Stimulated activated CD4-positive, alpha-beta T cell treated with anti-CD3 and anti-CD28 coated beads, Interleukin-12 subunit alpha, Interleukin-12 subunit beta, amount 100 ng/mL, for 4 hours (primary cell): ENCODE measurements around the gene ADK.
"Not testable (repeated sequence)": the region's sequence is repeated elsewhere in the genome, so short reads cannot be mapped to it uniquely, and the experiment has no call there.

Experiments used
- DNase-seq: peaks from one replicate; pipeline ENCODE4 v3.0.0-alpha.2; 2020

The ADK gene

DNA sequence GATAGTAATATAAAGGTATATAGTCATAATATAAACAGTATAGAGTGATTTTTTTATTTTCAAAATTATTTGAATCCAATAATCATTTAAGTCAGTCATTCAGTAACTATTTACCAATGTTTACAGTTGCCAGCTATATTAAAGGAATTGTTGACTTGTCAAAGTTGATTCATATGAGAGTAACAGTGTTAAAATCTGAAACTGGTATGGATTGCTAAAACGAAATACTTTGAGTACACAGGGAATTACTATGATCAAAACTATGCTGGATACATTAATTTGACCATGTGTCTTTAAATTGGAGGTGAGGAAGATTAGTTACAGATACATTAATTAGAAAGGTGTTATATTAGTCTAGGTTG lies 282.6 kb downstream of the ADK start:
- DNase-seq = no peak

DNA sequence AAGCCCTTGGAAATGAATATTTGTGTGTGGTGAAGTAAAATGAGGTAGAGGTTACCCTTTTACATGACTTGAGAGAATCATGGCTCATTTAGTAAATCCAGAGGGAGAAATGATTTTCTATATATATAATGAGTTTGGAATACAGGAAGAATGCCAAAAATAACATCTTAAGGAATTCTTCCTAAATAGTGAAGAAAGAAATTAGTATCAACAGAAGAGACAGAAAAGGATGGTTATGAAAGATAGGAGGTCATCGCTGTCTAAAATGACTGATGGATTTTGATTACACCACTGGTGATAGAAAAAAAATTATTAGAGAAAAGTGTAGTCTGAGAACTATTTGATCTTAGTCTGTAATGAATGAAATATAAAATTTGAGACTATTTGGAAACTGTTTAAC lies 283.0 kb downstream of the ADK start:
- DNase-seq = no peak

GRCh38 chr10:74434547-74434946 lies 283.5 kb downstream of the ADK start:
- DNase-seq = no peak

GRCh38 chr10:74436523-74437170 lies 285.6 kb downstream of the ADK start:
- DNase-seq = no peak

DNA sequence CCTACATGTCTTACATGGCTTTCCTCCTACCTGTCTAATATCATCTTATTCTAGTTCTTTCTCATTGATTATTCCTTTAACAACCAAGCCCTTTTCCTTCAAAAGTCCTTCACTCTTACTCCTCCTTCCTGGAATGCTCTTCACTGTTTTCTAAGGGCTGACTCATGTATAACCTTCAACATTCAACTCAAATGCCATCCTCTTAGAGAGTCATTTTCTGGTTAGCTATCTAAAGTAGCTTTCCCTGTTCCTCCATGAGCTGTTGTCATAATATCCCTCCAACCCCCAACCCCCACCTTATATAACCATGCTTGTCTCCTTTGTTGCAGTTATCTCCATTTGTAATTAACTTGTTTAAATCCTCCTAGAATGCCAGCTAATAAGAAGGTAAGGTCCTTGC lies 286.8 kb downstream of the ADK start:
- DNase-seq = no peak

DNA sequence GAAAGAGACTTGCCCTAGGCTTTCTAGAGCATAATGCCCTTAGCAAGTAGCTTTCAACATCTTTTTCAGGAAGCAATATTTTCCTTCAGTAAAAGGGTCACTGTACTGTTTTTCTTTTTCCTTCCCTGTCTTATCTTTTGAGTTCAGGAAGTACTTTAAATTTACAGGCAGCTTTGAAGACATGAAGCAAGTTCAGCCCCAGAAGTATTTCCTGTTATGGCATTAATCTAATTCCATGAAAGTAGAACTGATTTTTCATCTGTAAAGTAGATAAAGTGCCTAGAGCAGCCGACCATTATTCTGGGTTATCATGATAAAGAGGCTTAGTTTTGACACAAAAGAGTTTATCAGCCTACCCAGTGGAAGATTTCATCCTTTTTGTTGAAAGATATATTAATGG lies 288.2 kb downstream of the ADK start:
- no peak for DNase-seq

- no peak for DNase-seq
Observed at GRCh38 chr10:74445493-74445892, 294.5 kb downstream of the ADK start.

DNA sequence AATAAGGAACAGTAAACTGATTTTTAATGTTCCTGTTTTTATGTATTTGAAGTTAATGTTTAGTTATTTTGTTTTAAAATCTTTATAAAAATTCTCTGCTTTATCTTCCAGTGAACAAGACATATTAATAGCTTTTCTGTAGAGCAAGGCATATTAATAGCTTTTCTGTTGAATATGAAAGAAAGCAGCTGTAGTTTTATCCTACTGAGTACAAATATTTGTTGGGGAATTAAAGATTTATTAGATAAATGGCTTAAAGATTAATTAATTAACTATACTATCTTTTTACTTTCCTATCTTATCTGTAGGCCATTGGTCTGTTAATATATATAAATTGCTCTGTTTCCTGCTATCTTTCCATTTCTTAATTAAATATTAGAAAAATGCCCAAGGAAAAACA lies 299.6 kb downstream of the ADK start:
- DNase-seq = no peak

DNA sequence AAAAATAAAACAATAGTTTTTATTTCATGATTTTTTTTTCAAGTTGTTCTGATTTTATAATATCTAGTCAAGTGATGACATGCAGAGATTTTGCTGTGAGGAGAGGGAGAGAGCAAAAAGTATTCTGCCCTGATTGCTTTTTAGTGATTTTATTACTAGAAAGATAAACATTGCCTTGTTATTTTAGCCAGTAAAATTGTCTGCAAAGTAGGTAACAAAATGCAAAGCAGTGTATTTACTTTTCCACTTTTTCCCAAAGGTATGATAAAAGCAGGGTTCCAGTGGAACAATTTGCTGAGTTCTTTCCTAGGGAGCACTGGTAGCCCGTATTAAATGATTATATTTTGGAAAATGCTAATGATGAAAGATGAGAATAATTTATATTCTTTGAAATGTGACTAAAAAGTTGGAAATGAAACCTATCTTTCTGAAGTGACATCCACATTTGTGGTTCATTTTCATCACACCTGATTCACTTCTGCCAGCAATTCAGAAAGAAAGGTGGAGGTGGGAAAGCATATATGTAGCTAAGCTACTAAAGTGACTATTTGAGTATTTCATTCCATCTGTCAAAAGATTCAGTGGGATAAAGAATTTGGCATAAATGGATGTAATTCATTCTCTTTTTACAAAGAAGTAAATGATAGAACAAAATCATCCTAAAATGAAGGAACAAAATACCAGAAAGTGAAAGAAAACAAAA lies 300.3 kb downstream of the ADK start:
- DNase-seq = no peak

- no peak for DNase-seq
Observed at GRCh38 chr10:74453169-74453568, 302.1 kb downstream of the ADK start.

DNA sequence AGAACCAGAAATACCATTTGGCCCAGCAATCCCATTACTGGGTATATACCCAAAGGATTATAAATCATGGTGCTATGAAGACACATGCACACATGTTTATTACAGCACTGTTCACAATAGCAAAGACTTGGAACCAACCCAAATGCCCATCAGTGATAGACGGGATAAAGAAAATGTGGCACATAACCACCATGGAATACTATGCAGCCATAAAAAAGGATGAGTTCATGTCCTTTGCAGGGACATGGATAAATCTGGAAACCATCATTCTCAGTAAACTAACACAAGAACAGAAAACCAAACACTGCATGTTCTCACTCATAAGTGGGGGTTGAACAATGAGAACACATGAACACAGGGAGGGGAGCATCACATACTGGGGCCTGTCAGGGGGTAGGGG lies 306.5 kb downstream of the ADK start:
- DNase-seq = not testable (repeated sequence)

GRCh38 chr10:74460812-74461211 lies 309.8 kb downstream of the ADK start:
- no peak for DNase-seq

GRCh38 chr10:74474022-74474713 lies 323.1 kb downstream of the ADK start:
- DNase-seq = no peak

- DNase-seq = not testable (repeated sequence)
Observed at GRCh38 chr10:74476162-74476706, 325.2 kb downstream of the ADK start.

GRCh38 chr10:74480778-74481177 lies 329.8 kb downstream of the ADK start:
- no peak for DNase-seq

DNA sequence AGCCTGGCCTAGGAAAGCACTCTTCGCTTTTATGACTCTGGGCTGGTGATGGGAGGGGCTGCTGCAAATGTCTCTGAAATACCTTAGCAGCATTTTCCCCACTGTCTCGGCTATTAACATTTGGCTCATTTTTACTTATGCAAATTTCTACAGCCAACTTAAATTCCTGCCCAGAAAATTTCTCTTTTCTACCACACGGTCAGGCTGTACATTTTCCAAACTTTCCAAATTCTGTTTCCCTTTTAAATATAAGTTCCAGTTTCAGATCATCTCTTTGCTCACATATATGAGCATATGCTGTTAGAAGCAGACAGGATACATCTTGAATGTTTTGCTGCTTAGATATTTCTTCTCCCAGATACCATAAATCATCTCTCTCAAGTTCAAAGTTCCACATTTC lies 332.3 kb downstream of the ADK start:
- no peak for DNase-seq

DNA sequence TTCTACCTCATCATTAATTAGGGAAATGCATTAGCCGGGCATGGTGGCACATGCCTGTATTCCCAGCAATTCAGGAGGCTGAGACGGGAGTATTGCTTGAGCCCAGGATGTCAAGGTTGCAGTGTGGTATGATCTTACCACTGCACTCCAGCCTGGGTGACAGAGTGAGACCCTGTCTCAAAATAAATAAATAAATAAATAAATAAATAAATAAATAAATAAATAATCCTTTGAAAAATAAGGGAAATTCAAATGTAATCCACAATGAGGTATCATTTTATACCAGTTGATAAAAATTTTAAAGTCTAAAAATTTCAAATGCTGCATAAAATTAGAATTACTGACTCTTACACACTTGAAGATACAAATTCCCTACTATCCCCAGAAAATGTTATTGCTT lies 334.3 kb downstream of the ADK start:
- no peak for DNase-seq

DNA sequence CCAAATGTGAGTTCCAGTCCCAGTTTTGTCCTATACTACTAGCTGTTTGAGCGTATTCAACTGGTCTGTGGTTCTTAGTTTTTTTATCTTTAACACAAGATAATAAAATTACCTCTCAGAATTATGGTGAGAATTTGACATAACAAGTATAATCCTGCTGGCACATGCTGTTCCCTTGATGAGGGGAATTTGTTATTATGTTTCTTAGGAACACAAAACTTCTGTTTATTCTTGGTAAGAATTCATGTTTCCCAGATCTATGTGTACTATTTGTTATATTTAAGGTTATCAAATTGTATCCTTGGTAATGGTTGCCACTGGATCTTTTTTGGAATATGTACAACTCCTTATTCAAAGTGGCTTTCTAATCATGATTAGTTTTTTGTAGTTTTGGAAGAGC lies 335.6 kb downstream of the ADK start:
- no peak for DNase-seq

DNA sequence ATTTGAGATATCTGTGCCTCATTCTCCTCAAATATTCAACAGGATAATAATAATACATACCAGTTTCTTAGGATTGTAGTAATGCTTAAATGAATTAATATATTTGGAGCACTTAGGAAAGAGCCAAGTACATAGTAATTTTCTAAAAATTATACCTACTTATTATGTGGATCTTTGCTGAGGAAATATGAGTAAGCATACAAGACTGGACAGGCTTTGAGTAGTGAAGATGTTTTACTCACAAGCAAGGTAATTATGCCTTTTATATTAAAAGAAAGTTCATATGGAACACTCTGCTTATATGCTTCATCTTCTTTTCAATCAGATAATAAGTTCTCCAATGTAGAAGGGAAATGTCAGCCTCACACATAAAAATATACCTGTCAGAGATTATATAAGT lies 337.9 kb downstream of the ADK start:
- no peak for DNase-seq

DNA sequence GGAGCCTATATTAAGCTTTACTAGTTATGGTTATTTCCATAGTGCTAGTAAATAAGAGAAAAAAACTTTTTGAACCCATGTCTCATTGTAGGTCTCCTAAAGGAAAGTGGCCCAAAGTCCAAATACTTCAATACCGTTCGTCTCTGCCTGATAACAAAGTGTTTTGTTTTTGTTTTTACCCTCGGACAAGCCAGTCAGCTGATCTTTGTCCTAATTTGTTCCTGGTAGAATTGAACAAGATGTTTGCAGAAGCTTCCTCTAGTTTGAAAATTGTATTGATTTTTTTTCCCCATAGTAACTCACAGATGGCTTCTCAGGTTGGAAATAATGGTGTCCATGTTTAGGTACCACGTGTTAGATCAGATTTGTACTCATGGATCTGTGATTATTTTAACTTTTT lies 339.5 kb downstream of the ADK start:
- no peak for DNase-seq

DNA sequence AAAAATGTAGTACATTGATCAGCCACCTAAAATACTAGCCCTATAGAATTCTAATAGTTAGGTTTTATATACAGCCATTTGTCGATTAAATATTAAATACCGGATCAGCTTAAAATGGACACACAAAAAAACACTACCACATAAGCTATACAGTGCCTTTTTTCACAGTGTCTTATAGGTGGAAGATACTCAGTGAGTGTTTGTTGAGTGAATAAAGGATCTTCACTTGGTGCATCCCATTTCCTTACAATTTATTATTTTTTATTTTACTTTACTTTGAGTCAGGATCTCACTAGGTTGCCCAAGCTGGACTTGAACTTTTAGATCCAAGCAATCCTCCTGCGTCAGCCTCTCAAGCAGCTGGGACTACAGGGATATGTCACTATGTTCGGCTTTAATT lies 340.0 kb downstream of the ADK start:
- no peak for DNase-seq

DNA sequence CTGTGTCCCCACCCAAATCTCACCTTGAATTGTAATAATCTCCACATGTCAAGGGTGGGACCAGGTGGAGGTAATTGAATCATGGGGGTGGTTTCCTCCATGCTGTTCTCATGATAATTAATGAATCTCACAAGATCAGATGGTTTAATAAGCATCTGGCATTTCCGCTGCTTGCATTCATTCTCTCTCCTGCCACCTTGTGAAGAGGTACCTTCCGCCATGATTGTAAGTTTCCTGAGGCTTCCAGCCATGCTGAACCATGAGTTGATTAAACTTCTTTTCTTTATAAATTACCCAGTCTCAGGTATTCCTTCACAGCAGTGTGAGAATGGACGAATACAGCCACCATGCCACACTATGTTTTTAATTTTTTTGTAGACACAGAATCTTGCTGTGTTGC lies 345.3 kb downstream of the ADK start:
- not testable (repeated sequence) for DNase-seq

DNA sequence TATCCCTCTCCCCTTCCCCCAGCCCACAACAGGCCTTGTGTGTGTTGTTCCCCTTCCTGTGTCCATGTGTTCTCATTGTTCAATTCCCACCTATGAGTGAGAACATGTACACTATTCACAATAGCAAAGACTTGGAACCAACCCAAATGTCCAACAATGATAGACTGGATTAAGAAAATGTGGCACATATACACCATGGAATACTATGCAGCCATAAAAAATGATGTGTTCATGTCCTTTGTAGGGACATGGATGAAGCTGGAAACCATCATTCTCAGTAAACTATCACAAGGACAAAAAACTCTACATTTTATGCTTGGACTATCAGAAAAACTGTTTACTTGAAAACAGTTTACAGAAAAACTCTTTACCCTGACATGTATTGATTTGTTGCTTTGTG lies 347.6 kb downstream of the ADK start:
- not testable (repeated sequence) for DNase-seq

DNA sequence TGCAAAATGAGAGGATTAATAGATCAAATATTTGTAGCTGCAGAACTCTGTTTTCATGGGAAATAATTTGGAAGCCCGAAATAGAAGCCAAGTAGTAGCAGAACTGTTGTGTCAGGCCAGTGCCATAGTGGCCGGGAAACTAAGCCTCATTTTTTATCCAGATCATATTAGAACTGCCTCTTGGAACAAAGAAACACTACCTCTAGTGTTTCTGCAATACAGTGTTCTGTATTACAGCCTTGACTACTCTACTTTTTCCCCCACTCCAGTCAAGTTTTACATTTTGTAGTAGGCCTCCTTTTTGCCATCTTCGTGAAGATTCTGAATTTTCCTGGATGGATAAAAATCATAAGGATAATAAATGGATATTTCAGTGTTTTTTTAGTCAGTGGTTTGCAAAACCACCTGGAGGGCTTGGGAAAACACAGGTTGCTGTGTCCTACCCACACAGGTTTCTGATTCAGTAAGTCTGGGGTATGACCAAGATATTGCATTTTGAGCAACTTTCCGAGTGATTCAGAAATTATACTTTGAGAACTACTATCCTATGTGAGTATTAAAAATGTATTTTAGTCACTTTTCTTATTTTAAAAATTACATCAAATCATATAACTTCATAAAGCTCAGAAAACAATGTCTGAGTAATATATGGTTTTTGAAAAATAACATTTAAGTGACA lies 349.1 kb downstream of the ADK start:
- DNase-seq = no peak
